Jurkat, Clone E6-1 (cell line): Measurements from ENCODE around the gene UCN2. TPM values are rescaled to one million over a fixed set of nuclear protein-coding genes. Genes with fewer than 3 reads are reported as not detected.

Experiments
- DNase-seq: peaks from one replicate; pipeline ENCODE4 v3.0.0-alpha.2; 2011; ENCODE audit warnings: low read depth, low spot score
- H3K4me3 ChIP-seq: 2 replicates; pipeline ENCODE4 v1.5.1; 2011; ENCODE audit warnings: mild to moderate bottlenecking, low read length, control low read depth, moderate library complexity
- polyA plus RNA-seq: library from polyadenylated mRNA; unstranded; fragments of >200 nt; gene quantifications from one replicate; pipeline ENCODE4 v1.2.1, GENCODE V29; 2012; ENCODE audit warnings: missing spikeins; ENCODE audit not compliant: insufficient read length, insufficient read depth

UCN2 gene, protein sequence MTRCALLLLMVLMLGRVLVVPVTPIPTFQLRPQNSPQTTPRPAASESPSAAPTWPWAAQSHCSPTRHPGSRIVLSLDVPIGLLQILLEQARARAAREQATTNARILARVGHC
- not detected for polyA plus RNA-seq

DNA sequence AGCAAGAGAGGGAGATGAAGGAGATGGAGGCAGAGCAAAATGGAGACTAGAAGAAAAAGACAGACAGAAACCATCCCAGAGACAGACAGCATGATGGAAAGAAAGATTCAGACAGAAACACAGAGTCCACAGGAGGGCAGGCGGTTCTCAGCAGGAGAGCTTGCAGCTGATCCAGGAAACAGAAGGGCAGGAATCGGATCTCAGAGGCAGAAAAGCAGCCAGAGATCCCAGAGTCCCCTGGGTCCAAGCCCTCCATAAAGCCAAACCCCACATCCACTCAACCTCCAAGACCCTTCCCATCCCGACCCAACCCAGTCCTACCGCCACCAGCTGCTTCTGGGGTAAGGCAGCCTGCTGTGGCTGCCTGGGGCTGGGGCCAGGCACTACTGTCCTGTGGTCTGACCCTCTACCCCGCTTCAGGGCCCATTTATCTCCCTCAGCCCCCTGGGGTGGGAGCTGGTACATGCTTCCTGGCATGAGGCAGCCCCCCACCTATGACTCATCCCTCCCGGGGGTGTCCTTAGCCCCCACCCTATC, at the start of gene UCN2:
TSS of gene UCN2 (minus strand) at position 400 of the 537 bp plus-strand sequence. CDS start 657 bp downstream, outside the sequence.
- no peak for DNase-seq
- H3K4me3 ChIP-seq: no peak within 1 kb of the TSS

DNA sequence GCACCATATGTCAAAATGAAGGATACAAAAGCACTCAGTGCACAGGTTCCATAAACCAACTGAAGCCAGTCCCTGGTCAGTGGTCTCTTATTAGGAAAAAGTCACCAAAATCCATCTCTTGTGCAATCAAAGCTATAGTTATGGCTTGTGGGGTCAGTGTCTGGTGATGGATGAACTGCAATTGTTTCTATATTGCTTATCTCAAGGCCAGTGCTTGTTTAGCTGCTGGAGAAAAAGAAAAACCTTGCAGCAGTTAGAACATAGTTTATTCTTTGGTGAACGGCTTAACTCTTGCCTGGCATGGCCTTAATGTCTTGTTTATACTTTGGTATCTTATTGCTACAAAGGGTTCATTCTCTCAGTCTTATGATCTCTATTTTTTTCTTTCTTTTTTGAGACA, 48.7 kb upstream of the UCN2 start:
- no peak overlapping the region for H3K4me3 ChIP-seq
- DNase-seq: no peak

DNA sequence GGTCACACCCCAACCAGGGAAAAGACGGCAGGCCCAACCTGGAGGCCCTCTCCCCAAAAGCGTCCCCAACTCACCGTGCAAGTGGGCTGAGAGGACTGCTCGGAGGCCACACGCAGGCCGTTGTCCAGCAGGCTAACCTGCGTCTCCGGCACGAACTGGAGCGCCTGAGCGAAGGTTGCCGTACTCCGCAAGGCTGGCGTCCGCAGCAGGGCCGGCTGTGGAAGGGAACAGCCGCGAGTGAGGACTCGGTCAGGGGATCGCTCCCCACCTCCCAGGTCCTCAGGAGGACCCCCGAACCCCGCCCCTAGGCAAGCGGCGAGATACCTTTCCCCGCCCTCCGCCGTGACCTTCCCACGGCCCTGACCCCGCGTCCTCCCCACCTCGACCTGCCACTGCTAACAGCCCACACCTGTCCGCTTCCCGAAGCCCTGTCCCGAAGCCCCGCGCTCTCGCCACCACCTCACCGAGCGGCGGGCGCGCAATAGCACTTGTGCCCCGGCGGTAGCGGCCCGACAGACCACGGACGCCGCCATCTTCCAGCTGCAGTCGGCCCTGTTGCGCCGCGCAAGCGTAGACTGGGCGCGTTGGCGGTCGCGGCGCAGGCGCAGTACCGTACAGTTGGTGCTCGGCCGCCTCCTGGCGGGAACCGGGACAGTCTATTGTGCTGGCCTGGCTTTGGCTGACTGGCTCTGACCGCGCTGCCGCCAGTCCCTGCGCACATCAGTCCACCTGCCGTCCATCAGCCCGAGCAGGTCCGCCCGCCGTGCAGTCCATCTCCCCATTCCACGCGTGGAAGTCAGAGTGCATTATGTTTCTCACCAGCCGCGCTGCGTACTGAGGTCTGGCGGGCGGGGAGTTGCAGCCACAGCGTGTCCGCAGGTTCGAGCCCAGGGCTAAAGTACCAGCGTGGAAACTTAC, 45.8 kb upstream of the UCN2 start, which contains the start of gene UQCRC1:
TSS of gene UQCRC1 (minus strand) at position 559 of the 918 bp plus-strand sequence. CDS start at position 533, 26 bp downstream.
- peak; percentile 85 for DNase-seq
- peak within 1 kb of the TSS; percentile 99 for H3K4me3 ChIP-seq

DNA sequence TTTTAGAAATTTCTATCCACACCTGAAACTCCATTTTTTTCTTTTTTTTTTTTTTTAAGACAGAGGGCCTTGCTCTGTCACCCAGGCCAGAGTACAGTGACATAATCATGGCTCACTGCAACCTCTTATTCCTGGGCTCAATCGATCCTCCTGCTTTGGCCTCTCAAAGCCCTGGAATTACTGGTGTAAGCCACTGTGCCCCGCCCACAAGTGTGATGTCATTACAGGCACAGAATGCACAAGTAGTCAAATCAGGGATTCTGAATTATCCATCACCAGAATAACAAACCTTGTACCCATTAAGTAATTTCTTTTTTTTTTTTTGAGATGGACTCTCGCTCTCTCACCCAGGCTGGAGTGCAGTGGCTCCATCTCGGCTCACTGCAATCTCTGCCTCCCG, 43.9 kb upstream of the UCN2 start:
- no peak for DNase-seq
- no peak overlapping the region for H3K4me3 ChIP-seq

DNA sequence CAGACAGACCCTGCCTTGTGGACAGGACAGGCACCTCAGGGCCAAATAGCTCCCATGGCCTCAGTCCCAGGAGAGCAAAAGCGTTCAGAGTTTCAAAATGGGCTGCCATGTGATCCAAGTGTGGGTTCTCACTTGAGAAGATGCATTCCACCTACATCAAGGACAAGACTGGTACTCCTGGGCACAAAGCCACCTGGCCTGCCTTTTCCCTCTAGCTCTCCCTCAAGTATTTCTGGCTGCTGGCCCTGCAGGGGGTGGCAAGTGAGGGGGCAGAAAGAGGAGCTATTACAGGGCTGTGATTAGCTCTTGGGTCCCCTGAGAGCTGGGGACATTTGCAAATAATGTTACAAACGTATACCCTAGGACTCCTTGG, 38.0 kb upstream of the UCN2 start:
- H3K4me3 ChIP-seq: no peak overlapping the region
- DNase-seq: no peak

DNA sequence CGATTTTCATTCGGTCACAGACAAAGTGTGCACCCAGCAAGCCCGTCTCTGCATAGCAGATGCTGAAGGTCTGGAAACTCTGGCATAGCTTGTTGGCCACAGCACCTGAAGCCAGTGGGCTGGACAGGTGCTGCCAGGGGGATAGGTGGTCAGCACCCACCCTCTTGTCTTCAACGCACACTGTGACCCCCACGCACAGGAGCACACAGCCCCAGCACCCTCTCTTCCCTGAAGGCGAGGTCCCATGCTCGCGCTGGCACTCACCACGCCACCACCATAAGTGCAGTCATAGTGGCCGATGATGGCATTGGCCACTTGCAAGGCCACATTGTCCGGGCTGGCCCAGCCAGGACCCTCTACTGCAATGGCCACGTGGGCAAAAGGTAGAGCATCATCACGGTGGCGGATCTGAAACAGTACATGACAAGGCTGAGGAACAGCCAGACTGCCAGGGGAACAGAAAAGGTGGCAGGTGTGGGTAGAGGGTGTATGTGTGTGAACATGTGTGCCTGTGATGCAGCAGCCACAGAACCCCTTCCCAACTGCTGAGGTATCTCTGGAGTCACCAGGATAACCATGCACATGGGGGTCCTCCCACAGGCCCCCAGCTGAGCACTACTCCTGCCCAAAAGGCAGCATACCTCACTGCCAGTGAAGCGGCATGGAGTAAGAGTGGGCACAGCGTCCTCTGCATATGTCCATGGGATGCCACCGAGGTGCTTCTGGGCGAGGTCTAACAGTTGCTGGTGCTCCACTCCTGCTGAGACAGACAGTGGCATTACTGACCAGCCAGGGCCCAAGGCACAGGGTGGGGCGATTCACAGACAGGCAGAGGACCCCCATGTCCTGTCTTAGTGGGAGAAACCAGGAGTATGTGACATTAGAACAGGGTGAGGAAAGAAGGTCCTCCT, 37.4 kb upstream of the UCN2 start:
- no peak for DNase-seq
- H3K4me3 ChIP-seq: no peak overlapping the region

DNA sequence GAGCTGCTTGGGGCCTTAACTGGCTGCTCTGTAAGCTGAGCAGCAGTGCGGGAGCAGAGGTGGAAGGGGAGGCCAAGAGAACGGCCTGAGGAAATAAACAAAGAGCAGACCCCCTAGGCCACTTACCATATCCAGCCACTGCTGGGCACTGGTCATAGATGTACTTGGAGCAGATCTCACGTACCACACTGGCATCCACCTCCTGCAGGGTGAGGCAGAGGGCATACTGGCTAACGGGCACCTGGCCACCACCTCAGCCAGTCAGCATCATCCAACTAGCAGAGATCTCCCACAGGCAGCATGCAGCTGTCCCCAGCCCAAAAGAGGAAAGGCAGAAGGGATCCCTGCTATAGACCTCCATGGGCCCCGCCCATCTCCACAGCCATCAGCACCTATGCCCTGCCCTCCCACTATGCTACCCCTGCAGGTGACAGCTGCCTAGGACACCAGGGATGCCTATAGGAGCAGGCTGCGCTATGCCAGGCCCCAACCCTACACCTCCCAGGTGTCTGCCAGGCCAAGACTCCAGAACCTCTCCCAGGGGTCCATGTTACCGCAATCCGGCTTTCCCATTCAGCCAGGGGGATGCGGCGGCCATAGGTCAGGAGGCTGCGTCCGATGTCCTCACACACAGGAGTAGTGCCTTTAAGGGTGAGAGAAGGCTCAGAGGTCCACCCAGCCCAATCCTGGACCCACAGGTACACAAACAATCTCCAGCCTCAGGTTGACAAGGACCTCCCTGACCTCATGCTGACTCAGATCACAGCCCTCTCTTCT, 36.1 kb upstream of the UCN2 start:
- DNase-seq: no peak
- no peak overlapping the region for H3K4me3 ChIP-seq

DNA sequence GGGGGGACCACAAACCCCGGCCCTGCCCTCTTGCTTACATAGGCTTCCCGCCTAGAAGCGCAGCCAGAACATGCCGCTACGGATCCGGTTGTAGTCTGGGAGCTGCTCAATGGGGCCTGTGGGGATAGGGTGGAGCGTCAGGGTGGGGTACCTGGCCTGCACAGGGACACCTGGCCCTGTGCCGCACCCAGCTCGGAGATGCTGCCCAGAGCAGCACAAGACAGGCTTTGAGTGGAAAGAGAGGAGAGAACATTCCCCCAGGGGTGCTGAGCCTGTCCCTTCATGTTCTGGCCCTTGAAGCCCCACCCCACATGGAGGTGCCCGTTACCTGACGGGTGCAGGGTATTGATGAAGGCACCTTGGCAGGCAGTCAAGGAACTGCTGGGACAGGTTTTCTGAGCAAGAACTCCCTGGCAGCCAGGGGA, 35.5 kb upstream of the UCN2 start:
- no peak for DNase-seq
- H3K4me3 ChIP-seq: no peak overlapping the region

DNA sequence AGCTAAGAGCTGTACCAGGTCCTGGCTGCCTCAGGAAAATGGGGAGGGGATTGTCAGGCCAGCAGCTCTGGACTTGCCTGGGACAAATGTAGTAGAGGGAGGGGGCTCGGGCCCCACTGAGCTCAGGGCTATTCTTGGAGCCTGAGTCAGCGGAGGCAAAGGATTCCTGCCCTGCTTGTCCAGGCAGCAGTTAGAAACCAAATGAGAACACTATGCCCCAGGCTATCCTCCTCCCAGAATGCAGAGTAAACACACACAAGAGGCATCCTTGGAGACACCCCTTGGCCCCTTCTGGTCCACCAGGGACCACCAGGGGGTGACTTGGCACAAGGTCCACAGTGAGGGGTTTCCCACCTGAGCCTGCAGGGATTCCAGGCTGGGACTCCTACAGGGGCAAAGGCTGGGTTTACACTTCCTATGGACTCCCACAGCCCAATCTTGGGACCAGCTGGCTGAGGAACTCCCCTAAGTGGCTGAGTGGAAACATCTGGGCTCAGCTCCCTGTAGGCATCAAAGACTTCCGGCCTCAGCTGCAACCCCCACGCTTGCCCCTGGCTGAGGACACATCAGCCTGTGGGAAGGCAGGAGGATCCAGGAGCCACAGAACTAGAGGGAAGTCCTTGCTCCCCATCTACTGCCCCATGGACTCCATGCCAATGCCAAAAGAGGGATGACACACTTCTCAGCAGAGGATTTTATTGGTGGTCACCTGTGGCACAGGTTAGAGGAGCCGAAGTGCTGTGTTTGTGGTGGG, 34.9 kb upstream of the UCN2 start:
- no peak overlapping the region for H3K4me3 ChIP-seq
- DNase-seq: peak; percentile 11

DNA sequence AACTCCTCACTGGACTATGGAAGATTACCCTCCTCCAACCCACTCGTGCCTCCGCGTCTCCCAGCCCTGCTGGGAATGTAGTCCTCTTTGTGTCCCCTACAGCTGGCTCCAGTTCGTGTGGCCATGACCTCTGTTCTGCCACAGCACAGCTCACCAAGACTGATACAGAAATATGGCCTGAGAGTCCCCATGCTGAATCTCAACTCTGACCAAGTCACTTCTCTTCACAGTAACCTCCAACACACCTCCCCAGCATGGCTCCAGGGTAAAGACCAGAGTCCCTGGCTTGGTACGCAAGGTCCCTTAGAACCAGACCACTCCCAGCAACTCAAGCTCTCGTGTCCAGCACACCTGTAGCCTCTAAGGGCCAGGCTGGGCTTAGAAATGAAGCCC, 33.8 kb upstream of the UCN2 start:
- H3K4me3 ChIP-seq: no peak overlapping the region
- no peak for DNase-seq

DNA sequence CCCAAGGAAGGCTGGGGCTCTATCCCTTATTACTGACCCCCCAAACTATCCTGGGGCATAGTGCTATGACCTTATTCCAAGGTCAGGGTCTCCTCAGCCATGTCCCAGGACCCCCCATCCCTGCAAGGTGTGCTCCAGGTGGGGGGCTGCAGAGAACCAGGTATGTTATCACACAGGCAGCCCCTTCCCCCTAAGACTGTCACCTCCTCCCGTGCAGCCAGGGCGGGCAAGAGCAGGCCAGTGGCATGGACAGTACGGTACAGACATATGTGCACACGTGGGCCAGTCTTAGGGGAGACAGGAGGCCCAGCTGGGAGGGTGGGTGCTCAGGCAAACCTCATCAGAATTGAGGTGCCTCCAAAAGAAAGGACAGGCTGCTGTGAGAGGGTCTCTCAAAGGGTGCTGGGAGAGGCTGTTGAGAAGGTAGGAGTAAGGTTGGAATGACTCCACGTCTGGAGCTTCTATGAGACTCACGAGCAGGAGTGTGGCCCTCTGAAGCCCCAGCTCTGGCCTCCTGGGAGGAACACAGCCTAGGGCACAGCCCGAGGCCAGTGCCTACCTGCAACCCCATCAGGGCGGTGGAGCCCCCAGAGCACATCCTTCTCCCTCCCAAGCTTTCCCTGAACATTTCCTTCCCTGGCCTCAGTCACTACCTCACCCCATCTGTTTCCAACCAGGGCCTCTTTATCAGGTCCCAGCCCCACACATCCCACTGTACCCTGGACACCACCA, 33.3 kb upstream of the UCN2 start:
- no peak overlapping the region for H3K4me3 ChIP-seq
- DNase-seq: no peak

DNA sequence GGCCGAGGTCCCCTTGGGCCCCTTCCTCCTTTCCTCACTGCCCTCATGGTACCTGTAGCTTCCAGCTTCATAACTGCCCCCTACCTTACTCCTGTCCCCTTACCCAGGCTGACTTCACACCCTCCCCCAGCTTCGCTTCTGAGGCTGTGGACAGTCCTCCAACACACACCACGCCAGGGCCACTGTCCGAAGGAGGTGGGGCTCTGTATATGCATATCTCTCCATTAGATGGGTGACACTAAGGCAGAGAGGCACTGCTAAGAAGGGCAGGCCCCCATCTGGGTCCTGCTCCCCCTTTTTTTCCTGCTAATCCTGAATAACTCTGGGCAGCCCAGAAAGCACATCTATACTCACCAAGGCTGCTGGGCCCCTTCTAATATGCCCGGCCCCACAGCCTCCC, 32.6 kb upstream of the UCN2 start:
- DNase-seq: no peak
- H3K4me3 ChIP-seq: no peak overlapping the region

DNA sequence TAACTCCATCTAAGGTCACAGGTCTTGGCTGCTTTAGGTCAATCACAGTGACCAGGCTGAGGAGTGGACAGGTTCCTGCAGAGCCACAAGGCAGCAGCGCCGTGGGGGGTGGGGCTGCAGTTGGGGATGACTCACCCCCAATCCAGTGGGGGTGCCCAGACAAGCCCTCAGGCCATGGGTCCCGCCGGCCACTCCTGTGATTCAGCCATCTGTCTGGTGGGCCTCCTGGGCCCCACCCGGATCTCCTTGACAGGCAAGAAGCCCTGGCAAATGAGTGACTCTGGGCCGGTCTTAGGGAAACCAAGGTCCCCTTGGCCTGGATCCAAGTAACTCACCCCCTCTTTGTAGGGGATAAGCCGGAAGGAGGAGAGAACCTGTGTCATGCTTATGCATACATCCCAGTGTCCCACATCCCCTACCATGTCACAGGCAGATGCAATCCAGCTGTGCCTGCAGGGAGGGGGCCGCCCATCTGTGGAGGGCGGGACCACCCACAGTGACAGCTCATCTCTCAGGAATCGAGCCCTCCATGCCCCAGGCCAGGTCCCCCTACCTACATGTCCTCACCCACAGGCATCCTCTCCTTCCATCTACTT, 32.0 kb upstream of the UCN2 start:
- no peak overlapping the region for H3K4me3 ChIP-seq
- no peak for DNase-seq

DNA sequence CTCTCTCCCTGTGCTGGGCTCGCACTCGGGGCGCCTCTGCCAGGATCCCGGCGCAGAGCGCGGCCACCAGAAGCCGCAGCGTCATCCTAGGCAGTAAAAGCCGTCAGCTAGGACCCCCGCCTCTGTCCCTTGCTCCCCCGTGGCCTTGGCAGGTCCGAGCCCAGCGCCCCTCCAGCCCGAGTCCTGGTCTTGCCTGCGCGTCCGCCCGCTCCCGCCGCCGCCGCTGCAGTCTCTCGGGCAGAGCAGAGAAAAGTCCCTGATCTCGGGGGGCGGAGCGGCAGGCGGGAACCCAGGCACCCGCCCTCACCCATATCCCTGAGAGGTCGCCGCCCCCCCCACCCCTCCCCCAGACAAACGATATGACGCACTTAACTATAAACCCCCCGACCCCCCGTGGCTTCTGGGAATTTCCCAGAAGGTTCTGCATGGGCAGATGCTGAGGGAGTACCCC, 31.5 kb upstream of the UCN2 start, which contains the start of gene COL7A1:
TSS of gene COL7A1 (minus strand) at position 255 of the 451 bp plus-strand sequence. CDS start at position 85, 170 bp downstream.
- no peak for DNase-seq
- H3K4me3 ChIP-seq: no peak within 1 kb of the TSS

DNA sequence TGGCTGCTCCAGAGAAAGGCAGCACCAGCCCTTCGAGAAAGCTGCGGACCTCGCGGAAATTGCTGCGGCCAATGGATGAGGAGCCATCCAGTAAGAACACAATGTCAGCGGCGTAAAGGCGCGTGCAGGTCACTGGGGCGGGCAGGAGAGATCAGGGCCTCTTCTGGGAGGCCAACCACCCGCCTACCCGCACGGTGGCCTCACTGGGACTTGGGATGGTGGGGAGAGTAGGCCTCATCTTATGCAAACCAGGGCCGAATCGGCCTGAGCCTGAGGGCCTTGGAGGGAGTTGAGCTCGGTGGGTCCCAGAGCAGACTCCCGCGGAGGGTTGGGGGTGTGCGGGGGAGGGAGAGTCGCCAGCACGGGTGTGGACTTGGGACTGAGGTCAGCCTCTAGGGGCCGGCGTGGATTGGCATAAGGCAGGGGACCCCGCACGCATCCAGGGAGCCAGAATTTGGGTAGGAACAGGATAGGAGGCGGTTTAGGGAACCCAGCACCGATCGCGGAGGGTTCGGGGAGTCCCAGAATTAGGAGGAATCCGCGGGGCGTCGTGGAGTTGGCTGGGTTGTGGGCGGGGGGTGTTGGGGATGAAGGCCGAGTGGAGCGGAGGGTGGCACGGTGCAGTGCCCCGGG, 31.0 kb upstream of the UCN2 start:
- H3K4me3 ChIP-seq: no peak overlapping the region
- no peak for DNase-seq

DNA sequence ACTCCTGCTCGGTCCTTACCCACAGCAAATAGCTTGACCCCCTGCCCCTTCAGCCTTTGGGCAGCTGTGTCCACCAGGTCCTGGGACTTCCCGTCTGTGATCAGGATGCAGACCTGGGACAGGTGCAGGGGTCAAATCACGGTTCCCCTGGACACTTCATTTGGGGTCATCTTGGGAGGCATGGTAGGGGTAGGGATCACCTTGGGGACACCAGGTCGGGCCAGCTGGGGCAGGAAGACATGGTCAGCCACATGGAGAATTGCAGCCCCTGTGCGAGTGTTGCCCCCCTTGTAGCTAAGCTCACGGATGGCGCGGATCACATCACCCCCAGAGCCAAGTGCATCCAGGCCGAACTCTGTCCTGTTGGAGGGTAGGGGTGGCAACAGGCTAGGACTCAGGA, 29.8 kb upstream of the UCN2 start:
- no peak for DNase-seq

More for the DNA sequence above, 29.8 kb upstream of the UCN2 start:
- H3K4me3 ChIP-seq: no peak overlapping the region
